Muscle layer of colon (tissue), 2 donors: ENCODE measurements around the gene BRD1.

ENCODE experiments used
- H3K27ac ChIP-seq: one replicate; pipeline ENCODE4 v1.7.0; 2013; ENCODE audit warnings: low read depth, mild to moderate bottlenecking, low read length, moderate library complexity
- H3K27me3 ChIP-seq, 2 donors: one replicate each; pipeline ENCODE4 v1.7.0; 2013; ENCODE audit warnings: low read length in 2 of 2, mild to moderate bottlenecking in 2 of 2; ENCODE audit not compliant: insufficient read depth in 2 of 2, control insufficient read depth in 1 of 2
- H3K36me3 ChIP-seq: one replicate; pipeline ENCODE4 v1.7.0; 2013; ENCODE audit warnings: mild to moderate bottlenecking, low read length; ENCODE audit not compliant: insufficient read depth
- H3K4me1 ChIP-seq: one replicate; pipeline ENCODE4 v1.7.0; 2013; ENCODE audit warnings: mild to moderate bottlenecking, low read length; ENCODE audit not compliant: insufficient read depth
- H3K4me3 ChIP-seq, 2 donors: one replicate each; pipeline ENCODE4 v1.7.0; 2013; ENCODE audit warnings: low read length in 2 of 2, low read depth in 1 of 2, mild to moderate bottlenecking in 1 of 2, moderate library complexity in 1 of 2
- H3K9ac ChIP-seq: one replicate; pipeline ENCODE4 v1.7.0; 2013; ENCODE audit warnings: low read length
- H3K9me3 ChIP-seq: one replicate; pipeline ENCODE4 v1.7.0; 2013; ENCODE audit warnings: mild to moderate bottlenecking, low read length
- donor health status: abdominal sarcoma.
- donor health status: Adenocarcinoma of cecum.

Gene BRD1

DNA sequence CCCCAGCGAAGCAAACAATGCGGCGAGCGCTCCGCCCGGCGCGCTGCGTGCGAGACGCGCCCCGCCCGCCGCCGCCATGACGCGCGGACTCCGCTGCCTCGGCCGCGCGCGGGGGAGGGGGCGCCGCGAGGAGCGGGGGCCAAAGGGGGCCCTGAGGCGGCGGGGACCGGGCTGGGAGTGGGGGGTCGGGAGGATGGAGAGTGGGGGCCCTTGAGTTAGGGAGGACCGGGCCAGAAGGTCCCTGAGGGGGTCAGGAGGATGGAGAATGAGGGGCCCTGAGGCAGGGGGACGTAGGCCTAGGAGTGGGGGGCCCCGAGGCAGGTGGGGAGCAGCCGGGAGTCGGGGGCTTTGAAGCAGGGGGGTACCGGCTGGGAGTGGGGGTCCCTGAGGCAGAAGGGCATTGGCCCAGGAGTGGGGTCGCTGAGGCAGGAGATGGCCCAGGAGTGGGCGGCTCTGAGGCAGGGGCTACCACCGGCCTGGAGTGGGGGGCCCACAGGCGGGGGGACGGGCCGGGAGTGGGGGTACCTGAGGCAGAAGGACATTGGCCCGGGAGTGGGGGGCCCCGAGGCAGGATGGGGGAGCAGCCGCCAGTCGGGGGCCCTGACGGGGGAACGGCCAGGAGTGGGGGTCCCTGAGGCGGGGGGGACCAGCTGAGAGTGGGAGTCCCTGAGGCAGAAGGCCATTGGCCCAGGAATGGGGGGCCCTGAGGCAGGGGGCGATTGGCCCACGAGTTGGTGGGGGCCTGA is at the start of gene BRD1:
Gene BRD1, minus strand, starts transcription at position 21 of the 746 bp plus-strand sequence. CDS start 3,556 bp downstream, outside the sequence.
- H3K9ac ChIP-seq = peak within 1 kb of the TSS; percentile 54
- H3K27me3 ChIP-seq = no peaks in the 10 kb centered on the region
- no peaks in the 10 kb centered on the region for H3K9me3 ChIP-seq
- H3K4me1 ChIP-seq = peaks cover 18% of the 10 kb centered on the region
- peak within 1 kb of the TSS; percentile 70 to 71 for H3K4me3 ChIP-seq
- peak within 1 kb of the TSS; percentile 87 for H3K27ac ChIP-seq
- H3K36me3 ChIP-seq = peaks cover 9% of the 10 kb centered on the region

DNA sequence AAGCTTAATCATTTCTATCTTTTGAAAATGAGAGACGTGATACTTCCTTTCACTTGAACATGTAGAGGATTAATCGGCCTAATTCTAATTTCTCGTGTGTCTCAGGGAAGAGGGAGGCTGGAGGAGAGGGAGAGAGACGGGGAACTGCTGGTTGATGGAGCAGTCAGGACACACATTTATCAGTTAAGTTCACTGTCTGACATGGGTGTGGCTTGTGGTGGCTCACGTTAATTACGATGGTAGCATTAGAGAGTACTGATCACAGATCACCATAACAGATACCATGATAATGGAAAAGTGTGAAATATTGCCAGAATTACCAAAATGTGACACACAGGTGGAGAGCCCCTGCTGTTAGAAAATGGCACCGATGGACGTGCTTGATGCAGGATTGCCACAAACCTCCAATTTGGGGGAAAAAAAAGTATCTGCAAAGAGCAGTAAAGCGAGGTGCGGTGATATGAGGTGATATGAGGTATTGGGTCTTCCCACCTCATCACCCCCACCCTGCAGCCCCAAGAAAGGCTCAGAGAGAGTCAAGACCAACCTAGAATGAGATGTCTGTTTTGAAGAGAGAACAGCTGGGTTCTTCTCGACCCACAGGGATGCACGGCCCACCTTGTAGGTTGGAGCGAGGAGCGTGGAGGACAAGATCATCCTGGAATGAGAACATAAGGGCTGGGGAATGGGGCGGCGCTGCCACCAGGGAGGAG is 45.7 kb upstream of the BRD1 start:
- H3K9ac ChIP-seq = no peak overlapping the region
- H3K4me3 ChIP-seq = no peak overlapping the region
- no peaks in the 10 kb centered on the region for H3K4me1 ChIP-seq
- H3K9me3 ChIP-seq = peaks cover 8% of the 10 kb centered on the region
- no peak overlapping the region for H3K27ac ChIP-seq
- no peaks in the 10 kb centered on the region for H3K36me3 ChIP-seq
- no peaks in the 10 kb centered on the region for H3K27me3 ChIP-seq

DNA sequence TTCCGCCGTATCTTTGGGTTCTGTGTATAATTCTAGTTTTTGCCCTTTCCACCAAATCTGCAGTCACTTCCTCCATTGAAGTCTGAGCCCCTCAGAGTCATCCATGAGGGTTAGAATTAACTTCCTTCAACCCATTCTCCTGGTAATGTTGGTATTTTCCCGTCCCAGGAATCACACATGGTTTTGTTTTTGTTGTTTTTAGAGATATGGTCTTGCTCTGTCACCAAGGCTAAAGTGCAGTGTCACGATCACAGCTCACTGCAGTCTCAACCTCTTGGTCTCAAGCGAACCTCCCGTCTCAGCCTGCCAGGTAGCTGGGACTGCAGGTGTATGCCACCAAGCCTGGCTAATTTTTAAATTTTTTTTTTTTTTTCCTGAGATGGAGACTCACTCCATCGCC is 44.7 kb upstream of the BRD1 start:
- Histone ChIP-seq H3K4me3 (no peak overlapping the region), H3K27ac (no peak overlapping the region), H3K36me3 (no peaks in the 10 kb centered on the region), H3K9me3 (peaks cover 8% of the 10 kb centered on the region), H3K4me1 (no peaks in the 10 kb centered on the region), H3K27me3 (no peaks in the 10 kb centered on the region), H3K9ac (no peak overlapping the region)

DNA sequence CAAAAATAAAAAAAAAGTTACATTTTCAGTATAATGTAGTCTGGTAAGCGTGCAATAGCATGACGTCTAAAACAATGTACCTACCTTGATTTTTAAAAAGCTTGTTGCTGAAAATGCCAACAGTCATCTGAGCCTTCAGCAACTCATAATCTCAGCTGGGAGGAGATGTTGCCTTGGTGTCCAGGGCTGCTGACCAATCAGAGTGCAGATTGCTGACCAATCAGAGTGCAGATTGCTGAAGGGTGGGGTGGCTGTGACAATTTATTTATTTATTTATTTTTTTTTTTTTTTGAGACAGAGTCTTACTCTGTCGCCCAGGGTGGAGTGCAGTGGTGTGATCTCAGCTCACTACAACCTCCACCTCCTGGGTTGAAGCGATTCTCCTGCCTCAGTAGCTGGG is 43.8 kb upstream of the BRD1 start:
- Histone ChIP-seq H3K36me3 (no peaks in the 10 kb centered on the region), H3K27me3 (no peaks in the 10 kb centered on the region), H3K4me1 (no peaks in the 10 kb centered on the region), H3K9ac (no peak overlapping the region), H3K27ac (no peak overlapping the region), H3K4me3 (no peak overlapping the region), H3K9me3 (peaks cover 8% of the 10 kb centered on the region)

DNA sequence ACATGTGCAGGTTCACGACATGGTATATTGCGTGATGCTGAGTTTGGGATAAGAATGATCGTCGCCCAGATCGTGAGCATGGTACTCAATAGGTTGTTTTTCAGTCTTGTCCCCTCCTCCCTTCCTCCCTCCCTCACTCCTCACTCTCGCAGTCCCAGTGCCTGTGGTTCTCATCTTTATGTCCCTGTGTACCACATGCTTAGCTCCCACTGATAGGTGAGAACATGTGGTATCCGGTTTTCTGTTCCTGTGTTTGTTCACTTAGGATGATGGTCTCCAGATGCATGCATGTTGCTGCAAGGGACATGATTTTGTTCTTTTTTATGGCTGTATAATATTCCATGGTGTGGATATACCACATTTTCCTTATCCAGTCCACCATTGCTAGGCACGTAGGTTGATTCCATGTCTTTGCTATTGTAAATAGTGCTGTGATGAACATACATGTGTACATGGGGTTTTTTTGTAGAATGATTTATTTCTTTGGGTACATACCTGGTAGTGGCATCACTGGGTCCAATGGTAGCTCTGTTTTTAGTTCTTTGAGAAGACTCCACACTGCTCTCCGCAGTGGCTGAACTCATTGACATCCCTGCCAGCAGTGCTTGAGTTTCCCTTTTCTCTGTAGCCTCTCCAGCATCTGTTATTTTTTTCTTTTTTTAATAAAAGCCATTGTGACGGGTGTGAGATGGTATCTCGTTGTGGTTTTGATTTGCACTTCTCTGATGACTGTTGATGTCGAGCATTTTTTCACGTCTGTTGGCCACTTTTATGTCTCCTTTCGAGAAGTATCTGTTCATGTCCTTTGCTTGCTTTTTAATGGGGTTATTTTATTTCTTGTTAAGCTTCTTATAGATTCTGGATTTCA is 42.4 kb upstream of the BRD1 start:
- no peak overlapping the region for H3K27ac ChIP-seq
- no peaks in the 10 kb centered on the region for H3K36me3 ChIP-seq
- no peak overlapping the region for H3K4me3 ChIP-seq
- no peaks in the 10 kb centered on the region for H3K4me1 ChIP-seq
- H3K9ac ChIP-seq = no peak overlapping the region
- peaks cover 8% of the 10 kb centered on the region for H3K9me3 ChIP-seq
- no peaks in the 10 kb centered on the region for H3K27me3 ChIP-seq

DNA sequence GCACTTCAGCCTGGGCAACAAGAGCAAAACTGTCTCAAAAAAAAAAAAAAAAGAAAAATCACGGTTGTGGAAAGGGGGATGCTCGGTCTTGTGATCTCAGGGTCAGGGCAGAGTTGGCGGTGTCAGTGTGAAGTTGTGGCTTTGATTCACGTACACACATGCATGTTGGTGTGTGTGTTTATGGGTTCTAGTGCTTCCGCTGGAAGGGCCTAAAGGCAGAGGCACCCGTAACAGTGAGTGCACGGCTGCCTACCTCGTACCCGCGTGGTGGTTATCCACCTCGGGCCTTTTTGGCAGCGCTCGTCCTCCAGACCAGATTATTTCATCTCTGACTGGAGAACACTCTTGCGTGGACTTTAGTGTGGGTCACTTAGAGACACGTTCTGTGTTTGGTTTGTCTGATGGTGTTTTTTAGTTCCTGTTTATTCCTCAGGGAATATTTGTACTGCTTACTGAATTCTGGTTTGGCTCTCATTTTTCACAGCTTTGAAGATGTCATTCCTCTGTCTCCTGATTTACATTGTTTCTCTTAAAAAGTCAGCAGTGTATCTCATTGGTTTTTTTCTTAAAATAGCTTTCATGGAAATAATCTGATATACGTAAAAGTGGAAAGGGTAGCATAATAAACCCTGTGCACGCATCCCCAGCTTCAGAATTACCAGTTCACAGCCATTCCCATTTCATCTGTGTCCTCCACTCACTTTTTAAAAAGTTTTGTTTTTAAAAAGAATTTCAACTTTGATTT is 41.6 kb upstream of the BRD1 start:
- H3K27ac ChIP-seq = no peak overlapping the region
- no peaks in the 10 kb centered on the region for H3K4me1 ChIP-seq
- no peak overlapping the region for H3K4me3 ChIP-seq
- peaks cover 8% of the 10 kb centered on the region for H3K9me3 ChIP-seq
- no peak overlapping the region for H3K9ac ChIP-seq
- H3K36me3 ChIP-seq = no peaks in the 10 kb centered on the region
- H3K27me3 ChIP-seq = no peaks in the 10 kb centered on the region

DNA sequence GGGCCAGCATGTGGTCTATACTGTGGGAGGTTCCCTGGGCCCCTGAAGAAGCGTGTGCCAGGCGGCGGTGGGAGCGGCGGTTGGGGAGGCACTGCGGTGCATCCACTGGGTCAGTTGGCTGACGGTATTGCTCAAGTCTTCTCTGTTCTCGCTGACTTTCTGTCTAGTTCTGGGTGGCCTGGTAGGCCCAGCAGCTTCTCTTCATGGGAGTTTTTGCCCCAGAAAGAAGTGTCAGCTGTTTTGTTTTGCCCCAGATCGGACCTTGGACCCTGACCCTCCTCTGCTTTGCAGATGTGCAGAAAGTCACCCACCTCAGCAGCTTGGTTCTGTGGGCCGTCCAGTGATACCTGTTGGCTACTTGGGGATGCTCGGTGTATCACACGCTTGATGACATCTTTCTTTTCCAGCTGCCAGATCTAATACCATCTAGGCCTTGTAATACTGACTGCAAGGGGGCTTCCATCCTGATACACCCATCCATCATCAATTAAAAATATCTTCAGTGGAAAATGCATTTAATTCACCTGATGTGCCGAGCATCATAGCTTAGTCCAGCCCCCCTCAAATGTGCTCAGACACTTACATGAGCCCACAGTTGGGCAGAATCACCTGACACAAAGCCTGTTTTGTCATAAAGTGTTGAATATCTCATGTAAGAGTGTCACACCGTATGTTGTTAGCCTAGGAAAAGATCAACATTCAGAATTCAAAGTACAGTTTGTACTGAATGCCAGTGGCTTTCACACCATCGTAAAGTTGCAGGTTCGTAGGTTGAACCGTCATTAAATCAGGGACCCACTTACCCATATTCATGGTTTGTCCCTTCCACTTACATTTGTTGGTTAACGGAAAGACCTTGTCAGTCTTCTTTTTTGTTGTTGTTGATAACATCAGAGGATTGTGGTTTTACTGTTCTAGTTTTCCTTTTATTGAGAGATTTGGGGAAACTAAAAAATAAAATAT is 39.9 kb upstream of the BRD1 start:
- H3K9me3 ChIP-seq = peaks cover 8% of the 10 kb centered on the region
- no peaks in the 10 kb centered on the region for H3K4me1 ChIP-seq
- H3K27ac ChIP-seq = no peak overlapping the region
- no peaks in the 10 kb centered on the region for H3K27me3 ChIP-seq
- H3K4me3 ChIP-seq = no peak overlapping the region
- H3K9ac ChIP-seq = no peak overlapping the region
- no peaks in the 10 kb centered on the region for H3K36me3 ChIP-seq

DNA sequence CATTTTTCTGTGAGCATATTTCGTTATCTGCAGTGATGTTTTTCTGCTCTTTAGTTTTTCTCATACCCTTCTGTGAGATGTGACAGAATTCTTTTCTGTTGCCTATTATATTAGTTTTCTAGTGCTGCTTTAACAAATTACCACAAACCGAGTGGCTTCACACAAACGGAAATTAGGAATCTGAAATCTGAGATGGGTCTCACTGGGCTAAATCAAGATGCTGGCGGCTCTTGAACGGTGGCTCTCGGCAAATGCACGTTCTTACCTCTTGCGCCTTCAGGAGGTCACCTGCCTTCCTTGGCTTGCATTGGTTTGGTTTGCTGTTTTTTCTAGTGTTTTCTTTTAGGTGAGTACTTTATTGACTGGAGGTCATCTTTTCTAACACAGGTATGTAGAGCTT is 39.0 kb upstream of the BRD1 start:
- H3K36me3 ChIP-seq = no peaks in the 10 kb centered on the region

DNA sequence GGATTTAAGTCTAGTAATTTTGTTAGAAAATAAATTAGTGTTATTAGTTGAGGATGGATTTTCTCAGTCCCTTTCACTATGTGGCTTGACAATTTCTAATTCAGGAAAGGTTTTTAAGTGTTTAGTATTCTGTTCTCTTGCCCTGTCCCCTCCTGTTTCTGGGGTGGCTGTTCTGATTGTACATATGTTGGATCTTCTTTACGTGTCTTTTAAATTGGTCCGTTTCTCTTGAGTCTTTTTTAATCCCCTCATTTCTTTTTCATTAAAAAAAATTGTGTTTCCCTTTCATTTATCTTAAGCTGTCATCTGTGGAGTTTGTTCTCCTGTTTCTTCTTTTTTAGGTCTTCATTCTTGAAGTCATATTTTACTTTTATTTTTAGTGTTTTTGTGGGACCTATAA is 38.5 kb upstream of the BRD1 start:
- no peak overlapping the region for H3K4me3 ChIP-seq
- no peak overlapping the region for H3K27ac ChIP-seq
- no peaks in the 10 kb centered on the region for H3K4me1 ChIP-seq
- H3K36me3 ChIP-seq = no peaks in the 10 kb centered on the region
- no peak overlapping the region for H3K9ac ChIP-seq
- peaks cover 8% of the 10 kb centered on the region for H3K9me3 ChIP-seq
- no peaks in the 10 kb centered on the region for H3K27me3 ChIP-seq

More for the DNA sequence above, 39.0 kb upstream of the BRD1 start:
- no peaks in the 10 kb centered on the region for H3K4me1 ChIP-seq
- H3K4me3 ChIP-seq = no peak overlapping the region
- no peak overlapping the region for H3K27ac ChIP-seq
- no peak overlapping the region for H3K9ac ChIP-seq
- H3K9me3 ChIP-seq = peaks cover 8% of the 10 kb centered on the region
- no peaks in the 10 kb centered on the region for H3K27me3 ChIP-seq

DNA sequence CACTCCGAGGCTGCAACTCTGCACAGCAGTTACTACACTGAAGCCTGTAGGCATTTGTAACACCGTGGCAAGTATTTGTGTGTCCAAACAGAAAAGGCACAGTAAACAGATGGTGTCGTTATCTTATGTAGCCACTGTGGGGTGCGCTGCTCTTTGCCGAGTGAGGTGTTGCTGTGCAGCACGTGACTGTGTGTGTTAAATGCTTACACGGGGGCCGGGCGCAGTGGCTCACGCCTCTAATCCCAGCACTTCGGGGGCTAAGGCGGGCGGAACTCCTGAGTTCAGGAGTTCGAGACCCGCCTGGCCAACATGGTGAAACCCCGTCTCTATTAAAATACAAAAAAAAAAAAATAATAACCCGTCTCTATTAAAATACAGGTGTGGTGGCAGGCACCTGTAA is 37.5 kb upstream of the BRD1 start:
- Histone ChIP-seq H3K27ac (no peak overlapping the region), H3K27me3 (no peaks in the 10 kb centered on the region), H3K9me3 (peaks cover 8% of the 10 kb centered on the region), H3K36me3 (no peaks in the 10 kb centered on the region), H3K9ac (no peak overlapping the region), H3K4me1 (no peaks in the 10 kb centered on the region), H3K4me3 (no peak overlapping the region)
